Gastroesophageal sphincter (tissue), 3 donors: ENCODE measurements around the gene FBXW12.

Experiments
- CTCF ChIP-seq, 4 experiments: fragments of 200-600 bp in 2 of 4; fragments of 450-650 bp in 2 of 4; sonication (generic) in 1 of 4; IDR thresholded peaks; one replicate each; pipeline ENCODE4 v1.5.1; 2017 to 2019; ENCODE audit warnings: antibody characterized with exemption in 4 of 4, mild to moderate bottlenecking in 2 of 4, moderate library complexity in 2 of 4
- POLR2A ChIP-seq, 2 donors: fragments of 450-650 bp; IDR thresholded peaks; one replicate each; pipeline ENCODE4 v1.6.1; 2017; ENCODE audit warnings: antibody characterized with exemption in 2 of 2, mild to moderate bottlenecking in 2 of 2, moderate library complexity in 1 of 2

GRCh38 chr3:48394391-48394790, 22.4 kb downstream of the FBXW12 start:
- no peak for TF ChIP-seq POLR2A (IDR thresholded peaks at IDR 0.05)
- no peak for TF ChIP-seq CTCF (IDR thresholded peaks at IDR 0.05)
